Fibroblast of lung (primary cell): ENCODE data around the gene PIP4K2A. TPM values are rescaled to one million over a fixed set of nuclear protein-coding genes. Genes with fewer than 3 reads are reported as not detected.
"Not testable (repeated sequence)": the region's sequence is repeated elsewhere in the genome, so short reads cannot be mapped to it uniquely, and the experiment has no call there.

ENCODE experiments used
- DNase-seq, 2 donors: peaks; one replicate each; pipeline versions ENCODE4 v3.0.0 to v3.0.0-alpha.2; 2010; ENCODE audit warnings: low read depth in 2 of 2
- H2AFZ ChIP-seq: 2 replicates; pipeline ENCODE4 v1.5.1; 2012; ENCODE audit warnings: low read length, control low read depth, inconsistent platforms
- H3K27ac ChIP-seq: 2 replicates; pipeline ENCODE4 v1.5.1; 2011; ENCODE audit warnings: low read length, control low read depth; ENCODE audit not compliant: insufficient read depth
- H3K27me3 ChIP-seq: 2 replicates; pipeline ENCODE4 v1.5.1; 2011; ENCODE audit warnings: mild to moderate bottlenecking, low read length; ENCODE audit not compliant: control insufficient read depth, insufficient read depth
- H3K36me3 ChIP-seq: 2 replicates; pipeline ENCODE4 v1.5.1; 2011; ENCODE audit warnings: low read length; ENCODE audit not compliant: control insufficient read depth, insufficient read depth
- H3K4me1 ChIP-seq: 2 replicates; pipeline ENCODE4 v1.5.1; 2011; ENCODE audit warnings: low read length; ENCODE audit not compliant: control insufficient read depth, insufficient read depth; ENCODE audit errors: extremely low read depth
- H3K4me2 ChIP-seq: 2 replicates; pipeline ENCODE4 v1.5.1; 2011; ENCODE audit warnings: low read length, control low read depth; ENCODE audit not compliant: insufficient read depth; ENCODE audit errors: extremely low read depth
- H3K4me3 ChIP-seq, 4 experiments: fragments of 200-600 bp in 1 of 4; sonication (generic) in 1 of 4; replicated peaks in 1 of 4; 2 replicates each; pipeline ENCODE4 v1.5.1; 2011 to 2016; ENCODE audit warnings: low read length in 4 of 4, low read depth in 3 of 4, mild to moderate bottlenecking in 3 of 4, control low read depth in 2 of 4, inconsistent platforms in 1 of 4, mixed read lengths in 1 of 4; ENCODE audit not compliant: insufficient read depth in 1 of 4; ENCODE audit errors: control extremely low read depth in 1 of 4
- H3K79me2 ChIP-seq: 2 replicates; pipeline ENCODE4 v1.5.1; 2012; ENCODE audit warnings: mild to moderate bottlenecking, low read length, inconsistent platforms; ENCODE audit not compliant: control insufficient read depth, insufficient read depth
- H3K9ac ChIP-seq: 2 replicates; pipeline ENCODE4 v1.5.1; 2011; ENCODE audit warnings: mild to moderate bottlenecking, low read length, control low read depth; ENCODE audit not compliant: insufficient read depth
- H3K9me3 ChIP-seq: 2 replicates; pipeline ENCODE4 v1.5.1; 2012; ENCODE audit warnings: low read depth, low read length; ENCODE audit not compliant: control insufficient read depth, insufficient read depth
- H4K20me1 ChIP-seq: 2 replicates; pipeline ENCODE4 v1.5.1; 2011; ENCODE audit warnings: low read length; ENCODE audit not compliant: control insufficient read depth, insufficient read depth; ENCODE audit errors: extremely low read depth
- EZH2 ChIP-seq: IDR thresholded peaks from 2 replicates; pipeline ENCODE4 v1.5.1; 2012; ENCODE audit warnings: low read length, control low read depth, mild to moderate bottlenecking; ENCODE audit errors: missing control alignments
- polyA plus RNA-seq, 2 donors: library from polyadenylated mRNA; depleted of rRNA in 1 of 2; stranded (reverse) in 1 of 2; unstranded in 1 of 2; fragments of >200 nt; gene quantifications; 2 replicates each; pipeline ENCODE4 v1.2.1, GENCODE V29; 2011 to 2012; ENCODE audit warnings: missing spikeins in 1 of 2
- total RNA-seq: library from RNA; depleted of rRNA; stranded (reverse); fragments of >200 nt; gene quantifications from 2 replicates; pipeline ENCODE4 v1.2.1, GENCODE V29; 2014
- TF ChIP-seq, protein P1 (sequence below), 2 donors: IDR thresholded peaks in 1 of 2; conservative IDR thresholded peaks in 1 of 2; 1 replicate in 1 of 2; 2 replicates in 1 of 2; pipeline ENCODE4 v1.5.1; 2011 to 2012; ENCODE audit warnings: low read length in 2 of 2, control low read depth in 1 of 2, inconsistent platforms in 1 of 2, low read depth in 1 of 2, mild to moderate bottlenecking in 1 of 2

Gene PIP4K2A
- total and polyA plus RNA-seq, 2 donors (not counting 1 experiment from before 2014, with no cell fraction given) = 28.5 to 40.0 TPM

DNA sequence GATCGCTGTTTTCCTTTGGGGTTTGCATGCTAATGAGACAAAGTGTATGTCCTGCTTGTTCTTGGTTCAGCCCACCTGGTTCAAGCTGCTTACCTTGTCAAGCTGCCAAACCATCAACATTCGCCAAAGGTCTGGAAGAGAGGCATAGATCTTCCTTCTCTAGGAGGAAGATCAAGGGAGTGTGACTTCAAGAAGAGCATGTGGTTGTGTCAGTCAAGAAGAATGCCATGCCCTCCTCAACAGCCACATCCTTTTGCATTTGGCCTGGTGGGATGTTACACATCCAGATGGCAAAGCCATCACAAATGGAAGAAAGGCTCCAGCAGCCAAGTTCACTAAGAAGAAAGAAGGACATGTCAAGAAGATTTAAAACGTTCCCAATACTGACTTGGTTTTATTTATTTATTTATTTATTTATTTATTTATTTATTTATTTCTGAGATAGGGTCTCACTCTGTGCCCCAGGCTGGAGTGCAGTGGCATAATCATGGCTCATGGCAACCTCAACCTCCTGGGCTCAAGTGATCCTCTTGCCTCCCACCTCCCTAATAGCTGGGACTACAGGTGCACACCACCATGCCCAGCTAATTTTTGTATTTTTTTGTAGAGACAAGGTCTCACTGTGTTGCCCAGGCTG, 5.1 kb upstream of the PIP4K2A start:
- Histone ChIP-seq H4K20me1 (no peaks in the 10 kb centered on the region), H3K9ac (no peak overlapping the region), H2AFZ (no peak overlapping the region), H3K9me3 (no peaks in the 10 kb centered on the region), H3K4me1 (no peaks in the 10 kb centered on the region), H3K79me2 (no peaks in the 10 kb centered on the region), H3K4me3 (no peak overlapping the region), H3K36me3 (no peaks in the 10 kb centered on the region), H3K4me2 (no peak overlapping the region), H3K27ac (no peak overlapping the region), H3K27me3 (peaks cover 2% of the 10 kb centered on the region)
- TF ChIP-seq, protein P1, sequence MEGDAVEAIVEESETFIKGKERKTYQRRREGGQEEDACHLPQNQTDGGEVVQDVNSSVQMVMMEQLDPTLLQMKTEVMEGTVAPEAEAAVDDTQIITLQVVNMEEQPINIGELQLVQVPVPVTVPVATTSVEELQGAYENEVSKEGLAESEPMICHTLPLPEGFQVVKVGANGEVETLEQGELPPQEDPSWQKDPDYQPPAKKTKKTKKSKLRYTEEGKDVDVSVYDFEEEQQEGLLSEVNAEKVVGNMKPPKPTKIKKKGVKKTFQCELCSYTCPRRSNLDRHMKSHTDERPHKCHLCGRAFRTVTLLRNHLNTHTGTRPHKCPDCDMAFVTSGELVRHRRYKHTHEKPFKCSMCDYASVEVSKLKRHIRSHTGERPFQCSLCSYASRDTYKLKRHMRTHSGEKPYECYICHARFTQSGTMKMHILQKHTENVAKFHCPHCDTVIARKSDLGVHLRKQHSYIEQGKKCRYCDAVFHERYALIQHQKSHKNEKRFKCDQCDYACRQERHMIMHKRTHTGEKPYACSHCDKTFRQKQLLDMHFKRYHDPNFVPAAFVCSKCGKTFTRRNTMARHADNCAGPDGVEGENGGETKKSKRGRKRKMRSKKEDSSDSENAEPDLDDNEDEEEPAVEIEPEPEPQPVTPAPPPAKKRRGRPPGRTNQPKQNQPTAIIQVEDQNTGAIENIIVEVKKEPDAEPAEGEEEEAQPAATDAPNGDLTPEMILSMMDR (conservative IDR thresholded peaks at IDR 0.05 in 1 of 2, IDR thresholded peaks at IDR 0.05 in 1 of 2; ENCODE audit: low read depth in 1 of 2, low read length in 2 of 2) = no peak
- no peak for TF ChIP-seq EZH2
- DNase-seq = no peak

DNA sequence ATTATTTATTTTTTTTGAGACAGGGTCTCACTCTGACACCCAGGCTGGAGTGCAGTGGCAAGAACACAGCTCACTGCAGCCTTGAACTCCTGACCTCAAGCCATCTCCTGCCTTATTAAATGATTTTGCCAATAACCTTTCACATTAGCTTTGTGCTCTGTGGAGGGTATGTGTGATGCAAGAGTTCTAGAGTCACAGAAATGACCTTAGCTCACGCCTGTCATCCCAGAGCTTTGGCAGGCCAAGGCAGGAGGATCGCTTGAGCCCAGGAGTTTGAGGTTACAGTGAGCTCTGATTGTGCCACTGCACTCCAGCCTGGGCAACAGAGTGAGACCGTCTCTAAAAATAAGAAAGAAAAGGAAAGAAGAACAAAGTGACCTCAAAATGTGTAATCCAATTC, 4.3 kb upstream of the PIP4K2A start:
- not testable (repeated sequence) for H2AFZ ChIP-seq, H3K4me3 ChIP-seq, H4K20me1 ChIP-seq, H3K4me2 ChIP-seq, H3K27me3 ChIP-seq, H3K27ac ChIP-seq, H3K9ac ChIP-seq, H3K79me2 ChIP-seq, H3K4me1 ChIP-seq, H3K36me3 ChIP-seq, H3K9me3 ChIP-seq
- peak in 1 of 2 donors; percentile 44 for DNase-seq

DNA sequence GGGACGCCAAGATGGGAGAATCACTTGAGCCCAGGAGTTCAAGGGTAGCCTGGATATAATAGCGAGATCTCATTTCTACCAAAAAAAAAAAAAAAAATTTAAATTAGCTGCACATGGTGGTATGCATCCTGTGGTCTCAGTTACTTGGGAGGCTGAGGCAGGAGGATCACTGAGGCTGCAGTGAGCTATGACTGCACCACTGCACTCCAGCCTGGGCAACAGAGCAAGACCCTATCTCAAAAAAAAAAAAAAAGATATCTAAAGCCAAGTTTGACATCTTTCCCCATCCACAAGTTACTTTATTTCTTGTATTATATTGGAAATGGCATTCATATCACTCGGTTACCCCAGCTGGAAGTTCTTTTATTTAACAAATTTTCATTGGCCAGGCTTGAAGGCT, 3.4 kb upstream of the PIP4K2A start:
- no peaks in the 10 kb centered on the region for H3K27me3 ChIP-seq
- TF ChIP-seq, protein P1 (conservative IDR thresholded peaks at IDR 0.05 in 1 of 2, IDR thresholded peaks at IDR 0.05 in 1 of 2; ENCODE audit: low read depth in 1 of 2, low read length in 2 of 2) = no peak
- TF ChIP-seq EZH2 = no peak
- no peaks in the 10 kb centered on the region for H4K20me1 ChIP-seq
- H3K4me2 ChIP-seq = no peak overlapping the region
- H3K79me2 ChIP-seq = peaks cover 13% of the 10 kb centered on the region
- no peak overlapping the region for H2AFZ ChIP-seq
- H3K4me3 ChIP-seq = no peak overlapping the region
- H3K36me3 ChIP-seq = no peaks in the 10 kb centered on the region
- no peaks in the 10 kb centered on the region for H3K4me1 ChIP-seq
- no peak overlapping the region for H3K9ac ChIP-seq
- no peak for DNase-seq
- H3K9me3 ChIP-seq = no peaks in the 10 kb centered on the region
- no peak overlapping the region for H3K27ac ChIP-seq
